Smooth muscle cell (in vitro differentiated cells): ENCODE data around the gene ARF4. TPM values are rescaled to one million over a fixed set of nuclear protein-coding genes. Genes with fewer than 3 reads are reported as not detected.

Experiments used
- DNase-seq: peaks from one replicate; lab custom pipeline; 2025; ENCODE audit not compliant: unreplicated experiment; lab: John Stamatoyannopoulos, UW
- H2AFZ ChIP-seq: fragments of 200-600 bp; sonication (generic); 2 replicates; pipeline ENCODE4 v1.6.0; 2016; ENCODE audit warnings: antibody characterized with exemption, low read depth, mild to moderate bottlenecking
- H3F3A ChIP-seq: fragments of 200-600 bp; sonication (generic); 2 replicates; pipeline ENCODE4 v1.6.0; 2017; ENCODE audit warnings: antibody characterized with exemption, low read depth
- H3K27ac ChIP-seq: fragments of 200-600 bp; sonication (generic); 2 replicates; pipeline ENCODE4 v1.5.1; 2016; ENCODE audit warnings: low read depth, mild to moderate bottlenecking
- H3K27me3 ChIP-seq: fragments of 200-600 bp; sonication (generic); 2 replicates; pipeline ENCODE4 v1.6.1; 2016; ENCODE audit warnings: low read depth, mild to moderate bottlenecking
- H3K36me3 ChIP-seq: fragments of 200-600 bp; sonication (generic); 2 replicates; pipeline ENCODE4 v1.5.1; 2016; ENCODE audit warnings: low read depth
- H3K4me1 ChIP-seq: fragments of 200-600 bp; sonication (generic); 2 replicates; pipeline ENCODE4 v1.5.1; 2016; ENCODE audit warnings: low read depth
- H3K4me2 ChIP-seq: fragments of 200-600 bp; sonication (generic); 2 replicates; pipeline ENCODE4 v1.6.0; 2016; ENCODE audit warnings: mild to moderate bottlenecking
- H3K4me3 ChIP-seq: fragments of 200-600 bp; sonication (generic); 2 replicates; pipeline ENCODE4 v1.5.1; 2016; ENCODE audit warnings: mild to moderate bottlenecking
- H3K79me2 ChIP-seq: fragments of 200-600 bp; sonication (generic); 2 replicates; pipeline ENCODE4 v1.6.0; 2016; ENCODE audit warnings: low read depth, mild to moderate bottlenecking
- H3K9ac ChIP-seq: fragments of 200-600 bp; sonication (generic); 2 replicates; pipeline ENCODE4 v1.6.0; 2016; ENCODE audit warnings: low read depth
- H3K9me3 ChIP-seq: fragments of 200-600 bp; sonication (generic); replicated peaks from 2 replicates; pipeline ENCODE4 v1.5.1; 2016; ENCODE audit warnings: low read depth
- H4K20me1 ChIP-seq: fragments of 200-600 bp; sonication (generic); 2 replicates; pipeline ENCODE4 v1.6.0; 2016; ENCODE audit warnings: low read depth
- WGBS: methylation state at CpG from one replicate; pipeline ENCODE4 v1.1.7; 2016; ENCODE audit warnings: low lambda C conversion rate; 5-methylcytosine and 5-hydroxymethylcytosine counted together
- polyA plus RNA-seq: library from polyadenylated mRNA; unstranded; fragments of >200 nt; fragmentation: Nextera tagmentation; extraction: Ambion mirVana; gene quantifications from 2 replicates; pipeline ENCODE4 v1.2.1, GENCODE V29; 2016
- small RNA-seq: library from RNA; depleted of rRNA; stranded (forward); fragments of <200 nt; gene quantifications from one replicate; pipeline ENCODE3, GENCODE V24; 2014
- total RNA-seq: library from RNA; depleted of rRNA; stranded (reverse); fragments of >200 nt; gene quantifications from 2 replicates; pipeline ENCODE4 v1.2.3, GENCODE V29; 2014
- TF ChIP-seq, protein P1 (sequence below): fragments of 200-600 bp; sonication (generic); IDR thresholded peaks from 2 replicates; pipeline ENCODE4 v1.5.1; 2017; ENCODE audit warnings: borderline replicate concordance, mild to moderate bottlenecking, antibody characterized with exemption; ENCODE audit not compliant: insufficient read depth, poor library complexity, severe bottlenecking

ARF4 gene
- total and polyA plus RNA-seq, 2 experiments from 2014 or later, result 688 TPM

DNA sequence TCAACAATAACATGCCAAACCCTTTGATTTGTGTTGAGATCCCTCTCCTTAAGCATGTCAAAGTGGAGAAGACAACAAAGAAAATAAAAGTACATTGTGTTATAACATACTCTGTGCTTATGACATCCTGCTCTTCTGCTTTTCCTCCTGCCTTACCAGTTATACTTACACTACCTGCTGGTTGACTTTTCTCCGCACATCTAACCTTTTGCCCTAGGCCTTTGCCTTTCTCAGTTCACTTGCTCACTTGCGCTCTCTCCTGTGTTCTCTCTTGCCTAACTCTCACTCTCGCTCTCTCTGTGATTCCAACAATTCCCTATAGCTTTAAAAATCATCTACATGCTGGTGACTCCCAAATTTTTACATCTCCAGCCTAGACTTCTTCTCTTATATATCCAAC lies 58.7 kb downstream of the ARF4 start:
- H3K4me2 ChIP-seq, result no peak overlapping the region
- WGBS, result 79% methylated on average over 3 of the region's 3 CpGs
- no peak overlapping the region for H2AFZ ChIP-seq

DNA sequence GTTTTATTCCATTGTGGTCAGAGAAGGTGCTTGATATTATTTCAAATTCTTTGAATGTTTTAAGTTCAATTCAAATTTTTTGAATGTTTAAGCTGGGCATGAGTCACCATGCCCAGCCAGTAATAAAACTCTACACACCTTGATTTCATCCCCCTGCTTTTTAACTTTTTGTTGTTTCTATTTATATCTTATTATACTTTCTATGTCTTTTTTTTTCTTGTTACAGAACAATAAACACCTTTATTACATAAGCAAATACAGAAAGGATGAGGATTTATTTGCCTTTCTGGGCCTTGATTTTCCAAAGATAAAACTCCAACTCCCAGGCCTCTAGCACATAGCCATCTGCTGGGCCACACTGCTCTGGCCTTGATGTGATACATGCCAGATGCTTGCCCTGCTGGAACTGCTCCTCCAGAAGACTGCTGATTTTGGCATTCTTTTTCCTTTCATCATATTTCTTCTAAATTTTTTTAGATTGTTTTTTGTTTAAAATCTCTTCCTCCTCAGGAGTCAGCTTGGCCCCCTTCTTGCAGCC lies 67.0 kb downstream of the ARF4 start:
- Histone ChIP-seq H3K9ac (no peak overlapping the region), H3K79me2 (no peaks in the 10 kb centered on the region), H3K27ac (no peak overlapping the region), H3K4me2 (no peak overlapping the region), H3K36me3 (no peaks in the 10 kb centered on the region), H3K9me3 (no peaks in the 10 kb centered on the region), H3K4me1 (no peaks in the 10 kb centered on the region), H3F3A (no peaks in the 10 kb centered on the region), H4K20me1 (no peaks in the 10 kb centered on the region), H3K27me3 (no peaks in the 10 kb centered on the region), H3K4me3 (no peak overlapping the region), H2AFZ (no peak overlapping the region)
- TF ChIP-seq, protein P1, sequence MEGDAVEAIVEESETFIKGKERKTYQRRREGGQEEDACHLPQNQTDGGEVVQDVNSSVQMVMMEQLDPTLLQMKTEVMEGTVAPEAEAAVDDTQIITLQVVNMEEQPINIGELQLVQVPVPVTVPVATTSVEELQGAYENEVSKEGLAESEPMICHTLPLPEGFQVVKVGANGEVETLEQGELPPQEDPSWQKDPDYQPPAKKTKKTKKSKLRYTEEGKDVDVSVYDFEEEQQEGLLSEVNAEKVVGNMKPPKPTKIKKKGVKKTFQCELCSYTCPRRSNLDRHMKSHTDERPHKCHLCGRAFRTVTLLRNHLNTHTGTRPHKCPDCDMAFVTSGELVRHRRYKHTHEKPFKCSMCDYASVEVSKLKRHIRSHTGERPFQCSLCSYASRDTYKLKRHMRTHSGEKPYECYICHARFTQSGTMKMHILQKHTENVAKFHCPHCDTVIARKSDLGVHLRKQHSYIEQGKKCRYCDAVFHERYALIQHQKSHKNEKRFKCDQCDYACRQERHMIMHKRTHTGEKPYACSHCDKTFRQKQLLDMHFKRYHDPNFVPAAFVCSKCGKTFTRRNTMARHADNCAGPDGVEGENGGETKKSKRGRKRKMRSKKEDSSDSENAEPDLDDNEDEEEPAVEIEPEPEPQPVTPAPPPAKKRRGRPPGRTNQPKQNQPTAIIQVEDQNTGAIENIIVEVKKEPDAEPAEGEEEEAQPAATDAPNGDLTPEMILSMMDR, result no peak
- no peak for DNase-seq

More for the DNA sequence above, 58.7 kb downstream of the ARF4 start:
- Histone ChIP-seq H3K4me1 (no peaks in the 10 kb centered on the region), H4K20me1 (no peaks in the 10 kb centered on the region), H3F3A (no peaks in the 10 kb centered on the region), H3K4me3 (no peak overlapping the region), H3K27me3 (no peaks in the 10 kb centered on the region), H3K27ac (no peak overlapping the region), H3K79me2 (no peaks in the 10 kb centered on the region), H3K9me3 (no peaks in the 10 kb centered on the region), H3K36me3 (no peaks in the 10 kb centered on the region), H3K9ac (no peak overlapping the region)
- no peak for DNase-seq
- TF ChIP-seq, protein P1, result no peak

Small RNA genes within 50 kb of the gene (small RNA-seq; reads per million reads assigned to genes)
- gene RNU6-108P (not detected), gene RNU6-483P (not detected), gene RNU6ATAC26P (not detected)

Other genes starting within 250 kb of the ARF4 start
- gene DNAH12, start 53.0 kb downstream of the ARF4 start, total RNA-seq, result under 0.01 and 0.27 TPM in 2 replicates
- 0.18 TPM in 1 of 2 replicates, not detected in the other for gene DNAH12, start 53.0 kb downstream of the ARF4 start, polyA plus RNA-seq
- 8.6 and 10.8 TPM in 2 replicates for gene PDE12, start 41.1 kb downstream of the ARF4 start, total RNA-seq
- gene PDE12, start 41.1 kb downstream of the ARF4 start, polyA plus RNA-seq, result 6.7 and 7.8 TPM in 2 replicates
- 27.1 and 27.4 TPM in 2 replicates for gene DENND6A, start 95.7 kb upstream of the ARF4 start, total RNA-seq
- gene DENND6A, start 95.7 kb upstream of the ARF4 start, polyA plus RNA-seq, result 5.2 and 8.4 TPM in 2 replicates
- gene SLMAP, start 159.0 kb upstream of the ARF4 start, total RNA-seq, result 42.8 and 49.6 TPM in 2 replicates
- 18.9 and 19.9 TPM in 2 replicates for gene SLMAP, start 159.0 kb upstream of the ARF4 start, polyA plus RNA-seq